ENCODE measurements around the gene SHISA5. TPM values are rescaled to one million over a fixed set of nuclear protein-coding genes. Genes with fewer than 3 reads are reported as not detected.

The SHISA5 gene
- total RNA-seq, 2 experiments from 2014 or later: 85.7 to 90.3 TPM

GRCh38 chr3:48426944-48427629 lies 76.9 kb downstream of the SHISA5 start:
- intact Hi-C loops (cut with micrococcal nuclease): no loop called here
- H3K27me3 Mint-ChIP-seq (ENCODE audit: low read depth): peaks cover 7% of the 10 kb centered on the region
- peaks cover 11% of the 10 kb centered on the region for H3K4me1 Mint-ChIP-seq (ENCODE audit: low read depth)
- no peaks in the 10 kb centered on the region for H3K9me3 Mint-ChIP-seq
- peaks cover 10% of the 10 kb centered on the region for H3K36me3 Mint-ChIP-seq (ENCODE audit: low read depth)
- no peak overlapping the region for H3K27ac Mint-ChIP-seq
- CTCF ChIA-PET: interaction anchor here (3.8 kb wide), 1 partner anchor 9 kb away, joined by 22 read pairs; no protein-coding TSS in a partner anchor
- DNase-seq: no peak
- no peak overlapping the region for H3K4me3 Mint-ChIP-seq

DNA sequence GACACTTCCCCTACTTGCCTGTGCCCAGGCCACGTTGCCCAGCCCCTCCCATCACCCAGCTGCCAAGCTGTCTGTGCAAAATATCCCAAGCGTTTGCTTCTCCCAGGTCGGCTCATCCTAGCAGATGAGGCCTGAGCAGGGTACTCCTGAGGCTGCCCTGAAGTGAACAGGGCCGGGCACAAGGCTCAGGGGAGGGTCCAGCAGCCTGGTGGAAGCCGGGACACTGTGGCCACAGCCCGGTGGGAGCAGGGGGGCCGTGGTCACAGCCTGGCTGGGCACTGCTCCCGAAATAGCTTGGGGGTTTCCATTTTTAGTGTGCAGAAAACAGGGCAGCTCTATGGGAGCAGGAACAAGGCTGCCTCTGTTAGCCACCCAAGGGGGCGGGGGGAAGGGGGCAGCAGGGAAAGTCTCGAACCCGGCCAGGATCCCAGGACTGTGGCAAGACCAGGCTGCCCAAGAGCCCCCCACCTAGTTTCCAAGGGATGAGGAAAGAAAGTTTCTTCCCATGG lies 77.5 kb downstream of the SHISA5 start:
- H3K4me1 Mint-ChIP-seq (ENCODE audit: low read depth): peaks cover 11% of the 10 kb centered on the region
- H3K27me3 Mint-ChIP-seq (ENCODE audit: low read depth): peaks cover 7% of the 10 kb centered on the region
- no peak overlapping the region for H3K4me3 Mint-ChIP-seq
- DNase-seq: no peak
- CTCF ChIA-PET: interaction anchor here (3.8 kb wide), 1 partner anchor 10 kb away, joined by 22 read pairs; no protein-coding TSS in a partner anchor
- H3K36me3 Mint-ChIP-seq (ENCODE audit: low read depth): peaks cover 6% of the 10 kb centered on the region
- no peak overlapping the region for H3K27ac Mint-ChIP-seq
- H3K9me3 Mint-ChIP-seq: no peaks in the 10 kb centered on the region
- intact Hi-C loops (cut with micrococcal nuclease): no loop called here

GRCh38 chr3:48425281-48425812 lies 78.6 kb downstream of the SHISA5 start:
- Mint-ChIP-seq H3K27ac (no peak overlapping the region), H3K27me3 (ENCODE audit: low read depth) (peaks cover 7% of the 10 kb centered on the region), H3K4me3 (no peak overlapping the region), H3K9me3 (no peaks in the 10 kb centered on the region), H3K36me3 (ENCODE audit: low read depth) (no peaks in the 10 kb centered on the region), H3K4me1 (ENCODE audit: low read depth) (peaks cover 5% of the 10 kb centered on the region)
- no peak for DNase-seq
- intact Hi-C loops (cut with micrococcal nuclease): no loop called here
- CTCF ChIA-PET: interaction anchor here (3.8 kb wide), 1 partner anchor 11 kb away, joined by 22 read pairs; no protein-coding TSS in a partner anchor

- Mint-ChIP-seq H3K27ac (no peak overlapping the region), H3K4me1 (ENCODE audit: low read depth) (no peaks in the 10 kb centered on the region), H3K27me3 (ENCODE audit: low read depth) (peaks cover 7% of the 10 kb centered on the region), H3K36me3 (ENCODE audit: low read depth) (no peaks in the 10 kb centered on the region), H3K4me3 (no peak overlapping the region), H3K9me3 (no peaks in the 10 kb centered on the region)
- intact Hi-C loops (cut with micrococcal nuclease): no loop called here
- DNase-seq: no peak
- CTCF ChIA-PET: interaction anchor here (0.8 to 2.1 kb wide), 3 partner anchors 12 to 194 kb away, joined by 3 to 10 read pairs (median 5); no protein-coding TSS in a partner anchor
Measured at GRCh38 chr3:48423883-48424695, 79.9 kb downstream of the SHISA5 start.

- no peaks in the 10 kb centered on the region for H3K9me3 Mint-ChIP-seq
- no peak overlapping the region for H3K4me3 Mint-ChIP-seq
- H3K27me3 Mint-ChIP-seq (ENCODE audit: low read depth): peaks cover 7% of the 10 kb centered on the region
- no peak for DNase-seq
- CTCF ChIA-PET: interaction anchor here (2.0 to 2.1 kb wide), 2 partner anchors 13 to 126 kb away, joined by 5 to 10 read pairs; no protein-coding TSS in a partner anchor
- intact Hi-C loops (cut with micrococcal nuclease): no loop called here
- H3K4me1 Mint-ChIP-seq (ENCODE audit: low read depth): no peaks in the 10 kb centered on the region
- no peak overlapping the region for H3K27ac Mint-ChIP-seq
- no peaks in the 10 kb centered on the region for H3K36me3 Mint-ChIP-seq (ENCODE audit: low read depth)
Measured at GRCh38 chr3:48423241-48423882, 80.6 kb downstream of the SHISA5 start.

DNA sequence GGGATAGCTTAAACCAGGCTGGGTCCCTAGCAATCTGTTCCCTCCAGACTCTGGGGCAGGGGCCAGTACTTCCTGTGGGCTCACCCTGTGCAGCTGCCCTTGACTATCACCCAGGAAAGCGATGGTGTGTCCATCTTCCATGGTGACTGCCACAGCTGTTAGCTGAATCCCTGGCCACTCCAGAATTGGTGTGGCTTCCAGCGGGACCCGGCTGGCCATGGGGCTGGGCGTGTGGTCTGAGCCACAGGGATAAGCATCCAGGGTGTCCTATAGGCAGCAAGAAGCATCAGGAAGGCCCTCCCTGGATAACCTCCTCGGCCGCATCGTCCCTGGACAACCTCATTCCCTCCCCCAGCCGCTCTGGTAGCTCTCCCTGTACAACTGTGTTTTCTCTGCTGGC lies 81.3 kb downstream of the SHISA5 start:
- Mint-ChIP-seq H3K27ac (no peak overlapping the region), H3K4me3 (no peak overlapping the region), H3K4me1 (ENCODE audit: low read depth) (no peaks in the 10 kb centered on the region), H3K36me3 (ENCODE audit: low read depth) (no peaks in the 10 kb centered on the region), H3K9me3 (no peaks in the 10 kb centered on the region), H3K27me3 (ENCODE audit: low read depth) (peaks cover under 1% of the 10 kb centered on the region)
- CTCF ChIA-PET: interaction anchor here (0.8 to 2.1 kb wide), 3 partner anchors 13 to 126 kb away, joined by 5 to 10 read pairs (median 6); no protein-coding TSS in a partner anchor
- intact Hi-C loops (cut with micrococcal nuclease): no loop called here
- DNase-seq: no peak

DNA sequence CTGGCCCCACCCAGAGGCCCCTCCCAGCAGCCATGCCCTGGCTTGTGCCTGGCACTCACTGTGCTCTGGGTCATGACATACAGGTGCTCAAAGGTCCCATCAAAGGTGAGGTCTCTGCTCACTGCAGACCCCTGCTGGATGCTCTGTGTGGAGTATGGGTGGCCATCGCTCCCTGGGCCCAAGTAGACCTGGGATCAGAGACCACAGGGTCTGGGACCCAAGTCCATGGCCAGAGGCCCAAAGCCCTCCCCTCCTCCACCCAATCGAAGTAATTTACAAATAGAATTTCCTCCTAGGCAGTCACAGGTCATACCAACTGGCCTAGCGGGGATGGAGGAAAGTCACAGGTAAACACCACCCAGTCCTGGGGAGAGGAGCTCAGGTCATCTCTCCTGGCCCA lies 81.7 kb downstream of the SHISA5 start:
- Mint-ChIP-seq H3K36me3 (ENCODE audit: low read depth) (no peaks in the 10 kb centered on the region), H3K4me3 (no peak overlapping the region), H3K4me1 (ENCODE audit: low read depth) (no peaks in the 10 kb centered on the region), H3K9me3 (no peaks in the 10 kb centered on the region), H3K27me3 (ENCODE audit: low read depth) (no peaks in the 10 kb centered on the region), H3K27ac (no peak overlapping the region)
- DNase-seq: no peak
- intact Hi-C loops (cut with micrococcal nuclease): no loop called here
- CTCF ChIA-PET: interaction anchor here (0.8 to 2.0 kb wide), 2 partner anchors 14 to 127 kb away, joined by 5 to 6 read pairs; no protein-coding TSS in a partner anchor

GRCh38 chr3:48420561-48420960 lies 83.4 kb downstream of the SHISA5 start:
- intact Hi-C loops (cut with micrococcal nuclease): no loop called here
- Mint-ChIP-seq H3K27me3 (ENCODE audit: low read depth) (no peaks in the 10 kb centered on the region), H3K4me1 (ENCODE audit: low read depth) (no peaks in the 10 kb centered on the region), H3K9me3 (no peaks in the 10 kb centered on the region), H3K4me3 (no peak overlapping the region), H3K36me3 (ENCODE audit: low read depth) (no peaks in the 10 kb centered on the region), H3K27ac (no peak overlapping the region)
- no peak for DNase-seq
- CTCF ChIA-PET: interaction anchor here (1.3 kb wide), 1 partner anchor 15 kb away, joined by 7 read pairs; no protein-coding TSS in a partner anchor

DNA sequence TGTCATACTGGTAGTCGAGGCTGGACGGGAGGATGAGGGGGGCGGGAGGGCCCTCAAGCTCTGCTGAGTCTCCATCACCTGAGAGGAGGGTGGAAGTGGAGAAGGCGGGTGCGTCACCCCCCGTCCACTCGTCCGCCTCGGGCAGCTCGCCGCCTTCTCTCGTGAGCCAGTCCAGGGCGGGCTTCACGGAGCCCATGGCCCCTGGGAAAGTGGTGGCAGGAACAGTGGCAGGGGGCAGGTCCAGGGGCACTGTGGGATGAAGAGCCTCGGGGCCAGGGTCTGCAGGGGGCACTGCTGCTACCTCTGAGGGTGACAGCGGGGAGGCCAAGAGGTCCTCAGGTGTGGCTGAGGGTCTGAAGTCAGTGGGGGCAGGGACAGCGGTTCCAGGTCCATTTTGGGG lies 84.4 kb downstream of the SHISA5 start:
- Mint-ChIP-seq H3K4me1 (ENCODE audit: low read depth) (no peaks in the 10 kb centered on the region), H3K27me3 (ENCODE audit: low read depth) (no peaks in the 10 kb centered on the region), H3K36me3 (ENCODE audit: low read depth) (no peaks in the 10 kb centered on the region), H3K4me3 (no peak overlapping the region), H3K27ac (no peak overlapping the region), H3K9me3 (no peaks in the 10 kb centered on the region)
- no peak for DNase-seq
- CTCF ChIA-PET: interaction anchor here (0.5 to 1.5 kb wide), 4 partner anchors 16 to 130 kb away, joined by 3 to 7 read pairs (median 4); no protein-coding TSS in a partner anchor
- intact Hi-C loops (cut with micrococcal nuclease): no loop called here

DNA sequence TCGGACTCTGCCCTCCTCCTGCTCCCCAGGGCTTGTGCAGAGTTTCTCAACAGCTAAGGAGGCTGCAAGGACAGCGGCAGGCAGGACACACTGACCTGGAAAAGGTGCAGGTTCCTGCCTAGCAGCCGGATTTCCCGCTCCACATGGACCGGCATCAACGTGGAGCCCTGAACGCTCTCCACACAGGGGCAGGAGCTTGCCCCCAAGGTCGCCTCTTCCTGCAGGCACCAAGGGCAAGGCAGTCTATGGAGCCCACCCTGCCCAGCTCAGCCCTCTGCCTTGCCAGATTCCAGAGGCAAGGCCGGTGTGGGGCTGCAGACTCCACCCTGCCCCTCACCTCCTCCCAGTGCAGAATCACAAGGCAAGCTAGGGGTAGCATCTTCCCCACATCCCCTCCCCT lies 84.8 kb downstream of the SHISA5 start:
- Mint-ChIP-seq H3K4me3 (no peak overlapping the region), H3K9me3 (no peaks in the 10 kb centered on the region), H3K27ac (no peak overlapping the region), H3K36me3 (ENCODE audit: low read depth) (no peaks in the 10 kb centered on the region), H3K4me1 (ENCODE audit: low read depth) (no peaks in the 10 kb centered on the region), H3K27me3 (ENCODE audit: low read depth) (no peaks in the 10 kb centered on the region)
- intact Hi-C loops (cut with micrococcal nuclease): no loop called here
- CTCF ChIA-PET: interaction anchor here (0.5 to 1.5 kb wide), 5 partner anchors 17 to 130 kb away, joined by 3 to 7 read pairs (median 4); no protein-coding TSS in a partner anchor
- no peak for DNase-seq

GRCh38 chr3:48418651-48419050 lies 85.3 kb downstream of the SHISA5 start:
- CTCF ChIA-PET: interaction anchor here (1.0 to 1.5 kb wide), 4 partner anchors 17 to 131 kb away, joined by 4 to 7 read pairs (median 4); no protein-coding TSS in a partner anchor
- Mint-ChIP-seq H3K9me3 (no peaks in the 10 kb centered on the region), H3K27me3 (ENCODE audit: low read depth) (no peaks in the 10 kb centered on the region), H3K4me1 (ENCODE audit: low read depth) (no peaks in the 10 kb centered on the region), H3K4me3 (no peak overlapping the region), H3K36me3 (ENCODE audit: low read depth) (no peaks in the 10 kb centered on the region), H3K27ac (no peak overlapping the region)
- intact Hi-C loops (cut with micrococcal nuclease): no loop called here
- no peak for DNase-seq

All from activated naive CD4-positive, alpha-beta T cell treated with anti-CD3 and anti-CD28 coated beads for 36 hours (primary cell).